SK-N-SH (cell line): ENCODE data around the gene MT2A.

Experiments
- EZH2phosphoT487 ChIP-seq: fragments of 200-600 bp; sonication (generic); IDR thresholded peaks from 2 replicates; pipeline ENCODE4 v1.6.1; 2017; ENCODE audit warnings: low read depth, mixed run types, mild to moderate bottlenecking, antibody characterized with exemption, moderate library complexity, borderline replicate concordance
- FOSL2 ChIP-seq: IDR thresholded peaks from 2 replicates; pipeline ENCODE4 v1.4.0; 2012; ENCODE audit warnings: low read depth, mild to moderate bottlenecking, moderate library complexity, borderline replicate concordance
- FOXJ3 ChIP-seq: sonication (generic); formaldehyde crosslinking; IDR thresholded peaks from 2 replicates; pipeline ENCODE4 v1.5.1; 2020; ENCODE audit warnings: mild to moderate bottlenecking, missing genetic modification reagents
- GABPA ChIP-seq: IDR thresholded peaks from 2 replicates; pipeline ENCODE4 v1.4.0; 2012; ENCODE audit warnings: low read depth, mild to moderate bottlenecking
- JUND ChIP-seq: IDR thresholded peaks from 2 replicates; pipeline ENCODE4 v1.4.0; 2012
- MAX ChIP-seq: IDR thresholded peaks from 2 replicates; pipeline ENCODE4 v1.4.0; 2012; ENCODE audit warnings: low read depth
- MEF2A ChIP-seq: IDR thresholded peaks from 2 replicates; pipeline ENCODE4 v1.4.0; 2012; ENCODE audit warnings: low read depth, borderline replicate concordance
- RXRA ChIP-seq: IDR thresholded peaks from 2 replicates; pipeline ENCODE4 v1.4.0; 2012; ENCODE audit warnings: low read depth, mild to moderate bottlenecking, borderline replicate concordance
- SMC3 ChIP-seq: IDR thresholded peaks from 2 replicates; pipeline ENCODE4 v1.6.1; 2012; ENCODE audit warnings: low read depth, low read length, improper control_type of control experiment
- USF2 ChIP-seq: fragments of 150-350 bp; IDR thresholded peaks from 2 replicates; pipeline ENCODE4 v1.6.1; 2017; ENCODE audit warnings: antibody characterized with exemption, low read length, low read depth, borderline replicate concordance
- ZBTB33 ChIP-seq: IDR thresholded peaks from 2 replicates; pipeline ENCODE4 v1.4.0; 2012; ENCODE audit warnings: low read depth, borderline replicate concordance
- TF ChIP-seq, protein P1 (sequence below): fragments of 200-600 bp; sonication (generic); IDR thresholded peaks from 2 replicates; pipeline ENCODE4 v1.6.1; 2017; ENCODE audit warnings: antibody characterized with exemption, mild to moderate bottlenecking, moderate library complexity
- TF ChIP-seq, protein P2 (sequence below): IDR thresholded peaks from 2 replicates; pipeline ENCODE4; 2012

GRCh38 chr16:56574625-56575024 lies 33.8 kb upstream of the MT2A start:
- TF ChIP-seq ZBTB33 (no peak), RXRA (no peak), FOXJ3 (CRISPR knock-in tag) (no peak), GABPA (no peak), SMC3 (no peak), MEF2A (no peak), USF2 (no peak), EZH2phosphoT487 (no peak), JUND (no peak), MAX (no peak), FOSL2 (no peak)
- TF ChIP-seq, protein P1, sequence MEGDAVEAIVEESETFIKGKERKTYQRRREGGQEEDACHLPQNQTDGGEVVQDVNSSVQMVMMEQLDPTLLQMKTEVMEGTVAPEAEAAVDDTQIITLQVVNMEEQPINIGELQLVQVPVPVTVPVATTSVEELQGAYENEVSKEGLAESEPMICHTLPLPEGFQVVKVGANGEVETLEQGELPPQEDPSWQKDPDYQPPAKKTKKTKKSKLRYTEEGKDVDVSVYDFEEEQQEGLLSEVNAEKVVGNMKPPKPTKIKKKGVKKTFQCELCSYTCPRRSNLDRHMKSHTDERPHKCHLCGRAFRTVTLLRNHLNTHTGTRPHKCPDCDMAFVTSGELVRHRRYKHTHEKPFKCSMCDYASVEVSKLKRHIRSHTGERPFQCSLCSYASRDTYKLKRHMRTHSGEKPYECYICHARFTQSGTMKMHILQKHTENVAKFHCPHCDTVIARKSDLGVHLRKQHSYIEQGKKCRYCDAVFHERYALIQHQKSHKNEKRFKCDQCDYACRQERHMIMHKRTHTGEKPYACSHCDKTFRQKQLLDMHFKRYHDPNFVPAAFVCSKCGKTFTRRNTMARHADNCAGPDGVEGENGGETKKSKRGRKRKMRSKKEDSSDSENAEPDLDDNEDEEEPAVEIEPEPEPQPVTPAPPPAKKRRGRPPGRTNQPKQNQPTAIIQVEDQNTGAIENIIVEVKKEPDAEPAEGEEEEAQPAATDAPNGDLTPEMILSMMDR: no peak
- TF ChIP-seq, protein P2, sequence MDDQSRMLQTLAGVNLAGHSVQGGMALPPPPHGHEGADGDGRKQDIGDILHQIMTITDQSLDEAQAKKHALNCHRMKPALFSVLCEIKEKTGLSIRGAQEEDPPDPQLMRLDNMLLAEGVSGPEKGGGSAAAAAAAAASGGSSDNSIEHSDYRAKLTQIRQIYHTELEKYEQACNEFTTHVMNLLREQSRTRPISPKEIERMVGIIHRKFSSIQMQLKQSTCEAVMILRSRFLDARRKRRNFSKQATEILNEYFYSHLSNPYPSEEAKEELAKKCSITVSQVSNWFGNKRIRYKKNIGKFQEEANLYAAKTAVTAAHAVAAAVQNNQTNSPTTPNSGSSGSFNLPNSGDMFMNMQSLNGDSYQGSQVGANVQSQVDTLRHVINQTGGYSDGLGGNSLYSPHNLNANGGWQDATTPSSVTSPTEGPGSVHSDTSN: no peak
